GM18868 (cell line): ENCODE results near the gene ALDH4A1.
"Not testable (repeated sequence)": the region's sequence is repeated elsewhere in the genome, so short reads cannot be mapped to it uniquely, and the experiment has no call there.

Experiments
- ATAC-seq: cut with Tn5 transposase; IDR thresholded peaks from one replicate; pipeline ENCODE4 v1.9.1; 2021; ENCODE audit warnings: mild to moderate bottlenecking, moderate library complexity; ENCODE audit not compliant: unreplicated experiment

ALDH4A1 gene

GRCh38 chr1:18879215-18879790 is 23.1 kb downstream of the ALDH4A1 start:
- no peak for ATAC-seq

GRCh38 chr1:18878538-18879214 is 23.7 kb downstream of the ALDH4A1 start:
- ATAC-seq: no peak

DNA sequence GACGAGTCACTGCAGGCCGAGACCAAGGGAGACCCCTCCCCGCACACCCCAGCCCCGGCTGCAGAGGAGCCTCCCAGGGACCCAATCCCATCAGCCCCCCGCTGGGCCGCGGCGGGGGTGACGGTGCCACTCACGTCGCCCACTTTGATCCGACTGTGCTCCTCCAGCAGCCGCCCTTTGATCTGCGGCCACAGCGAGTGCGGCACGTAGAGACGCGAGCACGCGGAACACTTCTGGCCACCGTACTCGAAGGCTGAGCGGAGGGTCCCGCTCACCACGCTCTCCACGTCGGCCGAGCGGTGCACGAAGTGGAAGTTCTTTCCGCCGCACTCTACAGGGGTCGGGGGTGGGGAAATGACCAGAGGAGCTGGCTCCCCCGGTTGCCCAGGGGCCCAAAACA is 25.1 kb downstream of the ALDH4A1 start:
- ATAC-seq: no peak

DNA sequence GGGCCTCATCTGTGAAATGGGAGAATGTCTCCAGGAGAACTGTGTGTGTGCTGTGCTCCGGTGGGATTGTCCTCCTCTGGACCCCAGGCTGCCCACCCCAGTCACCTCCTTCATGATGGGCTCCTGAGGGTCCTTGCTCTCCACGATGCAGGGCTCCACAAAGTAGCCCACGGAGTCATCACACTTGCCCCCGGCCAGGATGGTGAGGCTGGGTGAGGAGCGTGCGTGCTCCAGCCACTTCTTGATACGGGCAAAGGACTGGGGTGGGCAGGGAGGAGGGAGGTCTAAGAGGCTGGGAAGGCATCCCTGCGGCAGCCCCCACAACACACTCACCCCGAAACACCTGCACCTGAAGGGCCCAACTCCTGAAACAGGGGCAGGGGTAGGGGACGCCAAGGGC is 26.1 kb downstream of the ALDH4A1 start:
- no peak for ATAC-seq

GRCh38 chr1:18875796-18876128 is 26.6 kb downstream of the ALDH4A1 start:
- no peak for ATAC-seq

- ATAC-seq: no peak
Observed at GRCh38 chr1:18875107-18875795, 27.1 kb downstream of the ALDH4A1 start.

DNA sequence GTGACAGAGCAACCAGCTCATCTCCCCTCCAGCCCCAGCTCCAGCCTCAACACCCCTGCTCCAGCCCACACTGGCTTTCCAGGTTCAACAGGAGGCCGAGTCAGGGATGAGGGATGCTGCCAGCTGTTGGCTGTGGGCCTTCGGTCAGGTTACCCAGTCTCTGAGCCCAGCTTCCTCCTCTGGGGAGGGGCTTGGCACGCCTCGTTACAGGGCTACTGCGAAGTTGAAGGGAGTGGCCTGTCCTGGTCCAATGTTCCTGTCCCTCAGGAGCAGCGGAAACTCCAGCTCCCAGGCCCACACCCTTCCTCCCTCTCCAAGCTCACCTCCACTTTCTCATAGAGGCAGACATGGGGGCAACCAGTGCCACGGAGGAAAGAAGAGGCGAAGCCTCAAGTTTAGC is 27.8 kb downstream of the ALDH4A1 start:
- no peak for ATAC-seq

- ATAC-seq: no peak
Observed at GRCh38 chr1:18874036-18874435, 28.3 kb downstream of the ALDH4A1 start.

- ATAC-seq: no peak
Observed at GRCh38 chr1:18872071-18872611, 30.2 kb downstream of the ALDH4A1 start.

GRCh38 chr1:18871401-18872070 is 30.8 kb downstream of the ALDH4A1 start:
- ATAC-seq: no peak

GRCh38 chr1:18870957-18871356 is 31.4 kb downstream of the ALDH4A1 start:
- ATAC-seq: no peak

DNA sequence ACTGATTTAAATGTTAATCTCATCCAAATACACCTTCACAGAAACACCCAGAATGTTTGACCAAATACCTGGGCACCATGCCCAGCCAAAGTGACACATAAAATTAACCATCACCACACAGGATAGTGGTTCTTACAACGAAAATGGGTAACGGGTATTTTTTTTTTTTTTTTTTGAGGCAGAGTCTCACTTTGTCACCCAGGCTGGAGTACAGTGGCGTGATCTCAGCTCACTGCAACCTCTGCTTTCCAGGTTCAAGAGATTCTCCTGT is 31.8 kb downstream of the ALDH4A1 start:
- not testable (repeated sequence) for ATAC-seq

GRCh38 chr1:18869847-18870594 is 32.3 kb downstream of the ALDH4A1 start:
- no peak for ATAC-seq

- ATAC-seq: no peak
Observed at GRCh38 chr1:18868801-18869424, 33.4 kb downstream of the ALDH4A1 start.

DNA sequence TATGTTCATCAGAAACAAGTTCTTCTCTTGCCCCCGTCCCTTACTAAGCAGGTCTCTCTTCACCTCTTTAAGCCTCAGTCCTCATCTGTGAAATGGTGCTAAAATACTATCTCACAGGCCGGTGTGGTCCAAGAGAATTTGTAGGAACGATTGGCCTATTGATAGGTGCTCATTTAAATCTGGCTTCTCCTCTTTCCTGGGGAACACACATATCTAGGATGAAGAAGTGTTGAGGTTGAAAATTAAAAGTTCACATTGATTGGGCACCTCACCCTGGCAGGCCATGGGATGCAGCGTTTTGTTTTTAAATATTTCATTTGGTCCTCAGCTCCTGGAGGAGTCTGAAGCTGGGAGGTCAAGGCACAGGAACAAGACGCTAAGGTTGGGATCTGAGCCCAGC is 34.0 kb downstream of the ALDH4A1 start:
- no peak for ATAC-seq

- ATAC-seq: no peak
Observed at GRCh38 chr1:18866846-18867245, 35.5 kb downstream of the ALDH4A1 start.

DNA sequence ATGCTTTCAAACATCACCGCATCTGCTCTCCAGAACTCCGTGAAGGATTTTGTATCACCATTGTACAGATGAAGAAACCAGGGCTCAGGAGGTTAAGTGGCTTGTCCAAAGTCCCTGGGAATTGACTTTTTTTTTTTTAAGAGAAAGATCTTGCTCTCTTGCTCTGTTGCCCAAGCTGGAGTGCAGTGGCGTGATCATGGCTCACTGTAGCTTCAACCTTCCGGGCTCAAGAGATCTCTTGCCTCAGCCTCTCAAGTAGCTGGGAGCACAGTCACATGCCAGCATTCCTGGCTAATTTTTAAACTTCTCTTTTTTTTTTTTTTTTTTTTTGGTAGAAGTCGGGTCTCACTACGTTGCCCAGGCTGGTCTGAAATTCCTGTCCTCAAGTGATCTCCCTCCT is 36.0 kb downstream of the ALDH4A1 start:
- ATAC-seq: no peak

DNA sequence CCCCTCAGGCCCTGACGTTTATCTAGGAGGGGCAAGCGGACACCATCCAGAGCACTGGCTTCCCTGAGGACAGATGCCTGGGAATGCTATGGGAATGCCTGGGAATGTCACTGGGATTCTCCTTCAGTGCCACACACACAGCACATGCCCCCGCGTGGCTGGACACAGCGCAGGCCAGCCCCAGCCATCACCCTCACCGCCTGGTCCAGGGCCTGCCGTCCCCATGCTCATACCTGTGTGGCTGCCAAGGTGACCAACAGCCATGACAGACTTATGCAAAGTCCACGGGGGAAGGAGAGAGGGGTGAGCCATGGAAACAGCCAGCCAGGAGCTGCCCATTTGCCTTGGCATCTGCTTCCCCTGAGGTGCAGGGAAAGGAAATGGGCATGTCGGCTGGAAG is 37.2 kb downstream of the ALDH4A1 start:
- ATAC-seq: no peak

DNA sequence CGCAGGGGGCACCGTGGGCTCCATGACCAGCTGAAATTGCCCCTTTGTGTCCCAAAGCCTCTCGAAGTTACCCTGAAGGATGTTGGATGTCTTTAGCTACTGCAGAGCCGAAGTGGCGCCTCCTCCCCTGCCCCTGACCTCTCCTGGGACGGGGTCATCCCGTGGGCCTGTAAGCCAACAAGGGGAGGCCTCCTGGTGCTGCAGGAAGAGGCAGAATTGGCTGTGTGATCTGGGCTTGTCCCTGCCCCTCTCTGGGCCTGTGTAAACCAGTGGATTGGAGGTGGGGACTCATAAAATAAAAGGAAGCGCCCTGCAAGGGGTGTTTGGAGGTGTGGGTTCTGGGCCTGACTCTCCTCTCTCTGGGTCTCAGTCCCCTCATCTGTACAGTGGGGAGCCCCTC is 40.8 kb downstream of the ALDH4A1 start:
- no peak for ATAC-seq

DNA sequence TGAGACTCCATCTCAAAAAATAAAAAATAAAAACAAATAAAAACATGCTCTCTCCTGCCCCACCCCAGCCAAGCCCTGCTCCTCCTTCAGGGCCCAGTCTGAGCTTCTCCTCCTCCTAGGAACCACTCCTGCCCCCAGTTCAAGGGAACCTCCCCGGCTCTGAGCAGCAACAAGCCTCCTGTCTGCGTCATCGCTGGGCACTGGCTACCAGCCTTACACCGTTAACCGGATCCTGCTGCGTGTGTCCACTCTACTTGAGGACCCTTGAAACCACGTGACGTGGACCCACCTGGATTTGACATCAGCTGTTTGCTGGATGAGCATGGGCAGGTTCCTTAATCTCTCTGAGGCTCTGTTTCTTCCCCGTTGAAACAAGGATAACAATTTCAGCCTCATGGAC is 41.3 kb downstream of the ALDH4A1 start:
- ATAC-seq: no peak

DNA sequence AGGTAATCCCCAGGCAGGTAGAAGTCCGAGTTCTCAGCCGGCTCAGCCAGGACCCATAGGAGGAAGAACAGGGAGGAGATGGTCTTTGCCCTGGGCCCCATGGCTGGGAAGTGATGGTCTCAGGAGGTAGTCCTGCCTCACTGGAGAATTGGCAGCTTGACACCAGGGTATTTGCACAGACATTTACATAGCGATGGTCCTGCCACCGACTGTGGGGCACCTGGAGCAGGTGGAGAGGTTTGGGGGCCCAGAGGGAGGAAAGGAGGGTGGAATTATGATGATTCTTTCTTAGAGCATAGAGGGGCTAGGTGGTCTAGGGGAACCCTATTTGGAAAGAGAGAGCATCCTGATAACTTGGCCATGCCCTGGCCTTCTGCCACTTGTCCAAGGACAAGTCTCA is 42.8 kb downstream of the ALDH4A1 start, which contains the start of gene TAS1R2:
TSS of gene TAS1R2 (minus strand) at position 101 of the 400 bp plus-strand sequence. CDS start at position 101, 0 bp downstream.
- ATAC-seq: no peak
